ENCODE results near the gene MEMO1.

DNA sequence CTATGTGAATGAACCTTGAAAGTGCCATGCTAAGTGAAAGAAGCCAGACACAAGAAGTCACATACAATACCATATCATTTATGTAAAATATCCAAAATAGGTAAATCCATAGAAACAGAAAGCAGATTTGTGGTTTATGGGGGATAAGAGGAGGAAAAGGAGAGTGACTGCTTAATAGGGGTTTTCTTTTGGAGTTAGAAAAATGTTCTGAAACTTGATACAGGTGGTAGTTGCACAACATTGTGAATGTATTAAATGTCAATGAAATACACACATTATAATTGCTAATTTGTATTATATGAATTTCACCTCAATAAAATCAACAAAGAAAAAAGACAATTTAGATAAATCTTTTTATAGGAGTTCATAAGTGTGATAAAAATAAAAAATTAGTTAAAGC, 37.1 kb downstream of the MEMO1 start:
- TF ChIP-seq, protein P1, sequence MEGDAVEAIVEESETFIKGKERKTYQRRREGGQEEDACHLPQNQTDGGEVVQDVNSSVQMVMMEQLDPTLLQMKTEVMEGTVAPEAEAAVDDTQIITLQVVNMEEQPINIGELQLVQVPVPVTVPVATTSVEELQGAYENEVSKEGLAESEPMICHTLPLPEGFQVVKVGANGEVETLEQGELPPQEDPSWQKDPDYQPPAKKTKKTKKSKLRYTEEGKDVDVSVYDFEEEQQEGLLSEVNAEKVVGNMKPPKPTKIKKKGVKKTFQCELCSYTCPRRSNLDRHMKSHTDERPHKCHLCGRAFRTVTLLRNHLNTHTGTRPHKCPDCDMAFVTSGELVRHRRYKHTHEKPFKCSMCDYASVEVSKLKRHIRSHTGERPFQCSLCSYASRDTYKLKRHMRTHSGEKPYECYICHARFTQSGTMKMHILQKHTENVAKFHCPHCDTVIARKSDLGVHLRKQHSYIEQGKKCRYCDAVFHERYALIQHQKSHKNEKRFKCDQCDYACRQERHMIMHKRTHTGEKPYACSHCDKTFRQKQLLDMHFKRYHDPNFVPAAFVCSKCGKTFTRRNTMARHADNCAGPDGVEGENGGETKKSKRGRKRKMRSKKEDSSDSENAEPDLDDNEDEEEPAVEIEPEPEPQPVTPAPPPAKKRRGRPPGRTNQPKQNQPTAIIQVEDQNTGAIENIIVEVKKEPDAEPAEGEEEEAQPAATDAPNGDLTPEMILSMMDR (IDR thresholded peaks at IDR 0.05; ENCODE audit: poor library complexity) = no peak
- TF ChIP-seq EZH2 (IDR thresholded peaks at IDR 0.05; ENCODE audit: borderline replicate concordance) = no peak
- no peak for TF ChIP-seq EZH2phosphoT487 (IDR thresholded peaks at IDR 0.05; ENCODE audit: low read depth, severe bottlenecking, unreplicated experiment)

All from hepatocyte (in vitro differentiated cells).